Cardiac atrium fibroblast (primary cell): ENCODE results near the gene MSN. TPM values are rescaled to one million over a fixed set of nuclear protein-coding genes. Genes with fewer than 3 reads are reported as not detected.

Experiments used
- total RNA-seq: library from RNA; depleted of rRNA; stranded (reverse); fragments of >200 nt; gene quantifications from 2 replicates; pipeline ENCODE4 v1.2.3, GENCODE V29; 2015

The MSN gene
- 290 and 314 TPM in 2 replicates for total RNA-seq

DNA sequence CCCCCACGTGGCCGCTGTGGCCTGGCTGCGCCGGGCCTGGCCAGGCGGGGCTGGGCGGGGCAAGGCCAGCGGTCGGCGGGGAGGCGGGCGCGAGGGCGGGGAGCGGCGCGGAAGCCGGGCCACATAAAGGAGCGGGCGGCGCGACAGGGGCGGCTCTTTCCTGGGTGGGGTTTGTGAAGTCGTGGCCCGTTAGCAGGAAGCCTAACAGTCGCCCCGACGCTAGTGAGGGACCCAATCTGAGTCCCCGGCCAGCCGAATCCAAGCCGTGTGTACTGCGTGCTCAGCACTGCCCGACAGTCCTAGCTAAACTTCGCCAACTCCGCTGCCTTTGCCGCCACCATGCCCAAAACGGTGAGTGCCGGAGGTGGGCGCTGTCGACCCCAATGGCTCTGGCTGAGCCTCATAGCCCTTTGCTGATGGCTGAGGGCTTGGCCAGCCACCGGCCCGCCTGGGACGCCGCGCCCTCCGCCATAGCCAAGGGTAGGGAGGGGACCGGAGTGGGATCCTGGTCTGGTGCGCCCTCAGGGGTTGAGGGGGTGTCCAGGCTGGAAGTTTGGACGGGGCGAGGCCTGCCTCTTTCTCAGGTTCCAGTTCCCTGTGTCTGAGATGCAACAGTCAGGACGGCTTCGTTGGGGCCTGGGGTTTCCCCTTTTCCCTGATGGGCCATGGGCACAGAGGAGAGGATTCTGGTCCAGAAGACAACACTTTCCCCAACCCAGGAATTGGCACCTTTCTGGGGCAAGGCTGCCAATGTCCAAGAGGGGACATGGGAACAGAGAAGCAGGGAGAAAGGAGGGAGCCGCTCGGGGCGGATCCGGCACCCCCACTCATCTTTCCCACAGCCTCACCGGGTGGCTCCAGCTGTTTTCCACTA, at the start of gene MSN:
MSN (plus strand) TSS at position 152 of the 874 bp plus-strand sequence; CDS start at position 340, 188 bp downstream.

Other genes starting within 250 kb of the MSN start
- gene LAS1L, start 132.9 kb upstream of the MSN start, total RNA-seq: 17.7 and 18.6 TPM in 2 replicates